Liver (tissue), 9 donors: ENCODE data around the gene PLSCR1. TPM values are rescaled to one million over a fixed set of nuclear protein-coding genes. Genes with fewer than 3 reads are reported as not detected.

Experiments
- DNase-seq: peaks from one replicate; pipeline ENCODE4 v3.0.0-alpha.2; 2017; ENCODE audit warnings: low spot score
- H3K27ac ChIP-seq, 2 donors: one replicate each; pipeline ENCODE4 v1.7.0; 2013; ENCODE audit warnings: inconsistent platforms in 2 of 2, low read length in 2 of 2, control low read depth in 1 of 2, low read depth in 1 of 2, mild to moderate bottlenecking in 1 of 2
- H3K27me3 ChIP-seq, 4 donors: one replicate each; pipeline versions ENCODE4 v1.6.1 to v1.7.0; 2013; ENCODE audit warnings: low read length in 3 of 4, inconsistent platforms in 1 of 4, mild to moderate bottlenecking in 1 of 4, moderate library complexity in 1 of 4; ENCODE audit not compliant: control insufficient read depth in 4 of 4, insufficient read depth in 4 of 4
- H3K36me3 ChIP-seq, 4 donors: one replicate each; pipeline versions ENCODE4 v1.6.1 to v1.7.0; 2013; ENCODE audit warnings: low read length in 3 of 4, mild to moderate bottlenecking in 3 of 4, low read depth in 1 of 4, moderate library complexity in 1 of 4; ENCODE audit not compliant: control insufficient read depth in 4 of 4, insufficient read depth in 3 of 4
- H3K4me1 ChIP-seq, 4 donors: one replicate each; pipeline versions ENCODE4 v1.6.1 to v1.7.0; 2013; ENCODE audit warnings: low read length in 3 of 4, mild to moderate bottlenecking in 3 of 4, moderate library complexity in 1 of 4; ENCODE audit not compliant: control insufficient read depth in 4 of 4, insufficient read depth in 4 of 4
- H3K4me3 ChIP-seq, 3 donors: one replicate each; pipeline versions ENCODE4 v1.6.1 to v1.7.0; 2013; ENCODE audit warnings: low read length in 3 of 3, control low read depth in 1 of 3, low read depth in 1 of 3, mild to moderate bottlenecking in 1 of 3
- H3K9ac ChIP-seq, 2 donors: one replicate each; pipeline ENCODE4 v1.7.0; 2013; ENCODE audit warnings: low read length in 2 of 2, mild to moderate bottlenecking in 2 of 2, moderate library complexity in 2 of 2, control low read depth in 1 of 2, low read depth in 1 of 2
- H3K9me3 ChIP-seq, 4 donors: one replicate each; pipeline versions ENCODE4 v1.6.1 to v1.7.0; 2013; ENCODE audit warnings: low read length in 3 of 4; ENCODE audit not compliant: control insufficient read depth in 4 of 4
- ATF3 ChIP-seq: IDR thresholded peaks from 2 replicates; pipeline ENCODE4 v1.6.1; 2016; ENCODE audit warnings: antibody characterized with exemption
- EGR1 ChIP-seq, 2 donors: IDR thresholded peaks; 2 replicates each; pipeline ENCODE4 v1.6.1; 2016 to 2018; ENCODE audit warnings: antibody characterized with exemption in 2 of 2, low read depth in 2 of 2
- FOXA1 ChIP-seq: IDR thresholded peaks from 2 replicates; pipeline ENCODE4 v1.6.1; 2016; ENCODE audit warnings: antibody characterized with exemption
- FOXA2 ChIP-seq: IDR thresholded peaks from 2 replicates; pipeline ENCODE4 v1.6.1; 2016; ENCODE audit warnings: antibody characterized with exemption
- GABPA ChIP-seq, 2 donors: IDR thresholded peaks in 1 of 2; conservative IDR thresholded peaks in 1 of 2; 2 replicates each; pipeline ENCODE4 v1.6.1; 2016; ENCODE audit warnings: antibody characterized with exemption in 2 of 2, mild to moderate bottlenecking in 1 of 2, moderate library complexity in 1 of 2
- HNF4G ChIP-seq: IDR thresholded peaks from 2 replicates; pipeline ENCODE4 v1.6.1; 2016; ENCODE audit warnings: antibody characterized with exemption
- JUND ChIP-seq, 2 donors: IDR thresholded peaks; 2 replicates each; pipeline ENCODE4 v1.6.1; 2016; ENCODE audit warnings: antibody characterized with exemption in 2 of 2
- MAX ChIP-seq: IDR thresholded peaks from 2 replicates; pipeline ENCODE4 v1.6.1; 2016; ENCODE audit warnings: antibody characterized with exemption
- NR2F2 ChIP-seq: IDR thresholded peaks from 2 replicates; pipeline ENCODE4 v1.6.1; 2016; ENCODE audit warnings: antibody characterized with exemption
- RAD21 ChIP-seq, 2 donors: IDR thresholded peaks; 2 replicates each; pipeline ENCODE4 v1.6.1; 2016; ENCODE audit warnings: antibody characterized with exemption in 2 of 2, mild to moderate bottlenecking in 2 of 2
- REST ChIP-seq: IDR thresholded peaks from 2 replicates; pipeline ENCODE4 v1.6.1; 2016; ENCODE audit warnings: antibody characterized with exemption, mild to moderate bottlenecking
- RXRA ChIP-seq, 2 donors: IDR thresholded peaks; 2 replicates each; pipeline ENCODE4 v1.6.1; 2017 to 2018; ENCODE audit warnings: antibody characterized with exemption in 2 of 2, mild to moderate bottlenecking in 1 of 2
- TAF1 ChIP-seq: conservative IDR thresholded peaks from 2 replicates; pipeline ENCODE4 v1.6.1; 2016; ENCODE audit warnings: antibody characterized with exemption, mild to moderate bottlenecking
- YY1 ChIP-seq: IDR thresholded peaks from 2 replicates; pipeline ENCODE4 v1.6.1; 2016; ENCODE audit warnings: antibody characterized with exemption, mild to moderate bottlenecking
- ZBTB33 ChIP-seq: IDR thresholded peaks from 2 replicates; pipeline ENCODE4 v1.6.1; 2016; ENCODE audit warnings: antibody characterized with exemption
- WGBS: extraction: QIAGEN DNeasy Blood & Tissue Kit; methylation state at CpG from one replicate; pipeline ENCODE4 v1.1.7; 2013; 5-methylcytosine and 5-hydroxymethylcytosine counted together
- polyA plus RNA-seq, 2 donors: library from polyadenylated mRNA; stranded (reverse) in 1 of 2; unstranded in 1 of 2; fragments of 200-250 nt in 1 of 2; fragments of >200 nt in 1 of 2; fragmentation: Nextera tagmentation in 1 of 2; extraction: Ambion mirVana in 1 of 2; gene quantifications; one replicate each; pipeline versions ENCODE4 v1.2.1 to v1.2.3, GENCODE V29; 2013 to 2015
- total RNA-seq, 2 donors: library from RNA; depleted of rRNA; stranded (reverse); fragments of >200 nt; gene quantifications; one replicate each; pipeline ENCODE4 v1.2.3, GENCODE V29; 2014
- donor health status: healthy.
- donor health status: healthy.
- donor health status: healthy.
- donor health status: healthy.
- donor health status: healthy.

Gene PLSCR1
- total and polyA plus RNA-seq, 4 donors, result 30.2 to 76.4 (median 34.3) TPM

GRCh38 chr3:146569314-146569713 lies 24.9 kb upstream of the PLSCR1 start:
- WGBS, result 78% methylated on average over 3 of the region's 3 CpGs
- Histone ChIP-seq H3K4me3 (no peak overlapping the region), H3K27me3 (no peaks in the 10 kb centered on the region), H3K36me3 (no peaks in the 10 kb centered on the region), H3K4me1 (no peaks in the 10 kb centered on the region), H3K27ac (no peak overlapping the region), H3K9me3 (no peaks in the 10 kb centered on the region), H3K9ac (no peak overlapping the region)
- TF ChIP-seq JUND (IDR thresholded peaks at IDR 0.05) (no peak), GABPA (IDR thresholded peaks at IDR 0.05 in 1 of 2, conservative IDR thresholded peaks at IDR 0.05 in 1 of 2) (no peak), HNF4G (no peak), FOXA1 (no peak), RAD21 (IDR thresholded peaks at IDR 0.05) (no peak), ZBTB33 (no peak), EGR1 (IDR thresholded peaks at IDR 0.05; ENCODE audit: low read depth in 2 of 2) (no peak), YY1 (no peak), RXRA (IDR thresholded peaks at IDR 0.05) (no peak), REST (no peak), FOXA2 (no peak), MAX (no peak), TAF1 (no peak), ATF3 (no peak), NR2F2 (no peak)
- no peak for DNase-seq

GRCh38 chr3:146566138-146566537 lies 21.7 kb upstream of the PLSCR1 start:
- no peak overlapping the region for H3K9ac ChIP-seq
- H3K27ac ChIP-seq, result no peak overlapping the region
- TF ChIP-seq GABPA (IDR thresholded peaks at IDR 0.05 in 1 of 2, conservative IDR thresholded peaks at IDR 0.05 in 1 of 2) (no peak), REST (no peak), TAF1 (no peak), MAX (no peak)
- no peaks in the 10 kb centered on the region for H3K27me3 ChIP-seq
- H3K4me3 ChIP-seq, result no peak overlapping the region
- no peaks in the 10 kb centered on the region for H3K4me1 ChIP-seq
- H3K36me3 ChIP-seq, result no peaks in the 10 kb centered on the region
- no peaks in the 10 kb centered on the region for H3K9me3 ChIP-seq
- DNase-seq, result no peak
